GM12873 (cell line): ENCODE measurements around the gene ARHGAP26.

Experiments used
- CTCF ChIP-seq: IDR thresholded peaks from 2 replicates; pipeline ENCODE4 v1.5.1; 2012; ENCODE audit warnings: low read depth, mild to moderate bottlenecking, moderate library complexity, low read length, control low read depth; ENCODE audit not compliant: insufficient read depth; ENCODE audit errors: missing control alignments

Gene ARHGAP26

GRCh38 chr5:143226361-143226760 lies 456.2 kb downstream of the ARHGAP26 start:
- no peak for TF ChIP-seq CTCF

GRCh38 chr5:143226872-143227271 lies 456.7 kb downstream of the ARHGAP26 start:
- no peak for TF ChIP-seq CTCF

GRCh38 chr5:143227301-143227700 lies 457.1 kb downstream of the ARHGAP26 start:
- no peak for TF ChIP-seq CTCF

GRCh38 chr5:143228597-143229293 lies 458.6 kb downstream of the ARHGAP26 start:
- TF ChIP-seq CTCF: no peak

GRCh38 chr5:143229426-143229895 lies 459.3 kb downstream of the ARHGAP26 start:
- TF ChIP-seq CTCF: no peak

- TF ChIP-seq CTCF: no peak
Observed at GRCh38 chr5:143229896-143230675, 459.9 kb downstream of the ARHGAP26 start.

- TF ChIP-seq CTCF: no peak
Observed at GRCh38 chr5:143230676-143230996, 460.5 kb downstream of the ARHGAP26 start.
